ENCODE results near the gene FAM53A.

FAM53A gene

DNA sequence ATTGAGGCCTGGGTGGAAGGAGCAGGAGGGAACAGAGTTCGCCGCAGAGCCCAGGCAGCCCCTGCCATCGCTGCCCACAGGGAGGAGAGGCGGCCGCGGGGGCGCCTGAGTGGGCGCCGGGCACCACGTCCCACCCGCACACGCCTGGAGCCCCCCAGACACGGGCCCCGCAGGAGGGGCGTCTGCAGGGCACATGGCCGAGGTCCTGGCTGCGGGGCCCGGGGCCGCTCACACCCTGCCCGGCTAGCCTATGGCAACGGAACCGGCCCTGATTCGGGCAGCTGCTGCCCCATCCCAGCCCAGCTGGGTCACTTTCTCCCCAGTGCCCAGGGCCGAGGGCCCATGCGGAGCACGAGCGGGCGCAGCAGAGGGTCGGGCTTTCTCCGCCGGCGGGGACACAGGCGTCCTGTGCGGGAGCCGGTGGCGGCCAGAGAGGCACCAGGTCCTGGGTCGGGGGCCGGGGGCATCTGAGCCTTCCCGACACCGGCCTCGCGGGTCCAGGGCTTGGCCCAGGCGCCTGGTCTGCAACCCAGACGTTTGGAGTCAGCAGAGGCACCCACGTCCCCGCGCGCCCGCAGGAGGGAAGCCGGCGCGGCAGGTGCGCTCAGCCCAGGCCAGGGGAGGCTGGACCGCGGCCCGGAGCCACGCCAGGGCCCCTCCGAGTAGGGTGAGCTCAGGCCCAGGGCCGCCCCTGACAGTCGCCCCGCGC is 91.2 kb downstream of the FAM53A start:
- no peak for DNase-seq (ENCODE audit: low read depth in 3 of 3)

GRCh38 chr4:1592068-1592708 is 91.9 kb downstream of the FAM53A start:
- DNase-seq (ENCODE audit: low read depth in 3 of 3), result no peak

DNA sequence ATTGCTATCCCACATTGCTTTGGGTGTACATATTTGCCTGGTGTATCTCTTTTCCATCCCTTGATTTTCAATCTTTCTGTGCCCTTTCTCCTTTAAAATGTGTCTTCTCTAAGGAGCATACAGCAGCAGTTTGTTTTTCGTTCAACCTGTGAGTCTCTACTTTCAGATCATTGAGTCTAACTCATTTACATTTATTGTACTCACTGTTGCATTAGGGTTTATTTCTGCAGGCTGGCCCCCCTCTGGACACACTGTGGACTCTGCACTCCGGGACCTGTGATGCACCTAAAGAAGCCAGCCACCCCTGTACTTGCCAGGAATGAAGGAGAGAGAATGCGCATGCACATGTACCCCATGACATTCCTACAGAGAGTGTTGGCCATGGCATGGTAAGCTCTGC is 93.0 kb downstream of the FAM53A start:
- no peak for DNase-seq (ENCODE audit: low read depth in 3 of 3)

GRCh38 chr4:1590244-1590643 is 93.9 kb downstream of the FAM53A start:
- DNase-seq (ENCODE audit: low read depth in 3 of 3), result no peak
